ENCODE measurements around the gene NRG2. TPM values are rescaled to one million over a fixed set of nuclear protein-coding genes. Genes with fewer than 3 reads are reported as not detected.

NRG2 gene
- total and polyA plus RNA-seq, 7 donors, result 0.42 to 19.6 (median 3.5) TPM

GRCh38 chr5:139904816-139905661 lies 138.1 kb downstream of the NRG2 start:
- Histone ChIP-seq H3K27ac (peak overlapping the region; percentile 58), H3K27me3 (ENCODE audit: insufficient read depth in 3 of 3, low read length in 2 of 3) (no peaks in the 10 kb centered on the region), H3K36me3 (ENCODE audit: insufficient read depth in 1 of 2, low read depth in 1 of 2) (no peaks in the 10 kb centered on the region), H3K9me3 (no peaks in the 10 kb centered on the region), H3K4me3 (peak overlapping the region; percentile 82), H3K4me1 (peaks cover 25% of the 10 kb centered on the region)
- TF ChIP-seq CTCF (IDR thresholded peaks at IDR 0.05), result no peak
- ATAC-seq, result peak; percentile 52 to 80 (median 60)
- intact Hi-C loops (cut with DNase I), result loop anchor here (5.0 to 10.0 kb wide), 2 partner anchors 60 to 62 kb away; no protein-coding TSS in a partner anchor
- no peak for DNase-seq
- 19 to 31% (median 25%) methylated on average over 20 to 22 of the region's 22 CpGs for WGBS, 3 donors

DNA sequence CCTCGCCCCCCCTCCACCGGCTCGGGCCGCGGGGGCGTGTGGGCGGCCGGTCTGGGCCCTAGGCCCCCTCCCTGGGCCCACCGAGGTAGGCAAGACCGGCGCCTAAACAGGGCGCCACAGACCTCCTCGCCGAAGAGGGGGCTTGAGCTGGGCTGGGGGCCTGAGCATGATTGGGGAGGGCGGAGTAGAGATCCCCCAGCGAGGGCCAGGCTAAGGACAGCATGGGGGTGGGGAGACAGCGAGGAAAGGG lies 138.6 kb downstream of the NRG2 start:
- H3K4me3 ChIP-seq, result peak overlapping the region; percentile 82
- intact Hi-C loops (cut with DNase I), result loop anchor here in 1 of 2 donors (10.0 kb wide), 1 partner anchor 60 kb away; no protein-coding TSS in a partner anchor

GRCh38 chr5:139903795-139904565 lies 139.1 kb downstream of the NRG2 start:
- Histone ChIP-seq H3K9me3 (no peaks in the 10 kb centered on the region), H3K27ac (peak overlapping the region; percentile 58), H3K27me3 (ENCODE audit: insufficient read depth in 3 of 3, low read length in 2 of 3) (no peaks in the 10 kb centered on the region), H3K36me3 (ENCODE audit: insufficient read depth in 1 of 2, low read depth in 1 of 2) (no peaks in the 10 kb centered on the region), H3K4me3 (peak overlapping the region; percentile 82), H3K4me1 (peaks cover 25% of the 10 kb centered on the region)
- ATAC-seq (peak; percentile 67 to 84 (median 70)), DNase-seq (peak; percentile 43 to 64)
- intact Hi-C loops (cut with DNase I), result loop anchor here in 1 of 2 donors (10.0 kb wide), 1 partner anchor 61 kb away; no protein-coding TSS in a partner anchor
- TF ChIP-seq CTCF (IDR thresholded peaks at IDR 0.05), result no peak
- WGBS, 3 donors, result 1% methylated on average over 62 to 89 of the region's 89 CpGs

More for the DNA sequence above, 138.6 kb downstream of the NRG2 start:
- no peak for DNase-seq
- 2 to 6% (median 3%) methylated on average over 15 to 17 of the region's 17 CpGs for WGBS, 3 donors
- TF ChIP-seq CTCF (IDR thresholded peaks at IDR 0.05), result no peak
- H3K4me1 ChIP-seq, result peaks cover 25% of the 10 kb centered on the region
- no peaks in the 10 kb centered on the region for H3K36me3 ChIP-seq (ENCODE audit: insufficient read depth in 1 of 2, low read depth in 1 of 2)
- ATAC-seq, result peak in 2 of 4 donors; percentile 23 to 37
- peak overlapping the region; percentile 58 for H3K27ac ChIP-seq
- no peaks in the 10 kb centered on the region for H3K27me3 ChIP-seq (ENCODE audit: insufficient read depth in 3 of 3, low read length in 2 of 3)
- H3K9me3 ChIP-seq, result no peaks in the 10 kb centered on the region

DNA sequence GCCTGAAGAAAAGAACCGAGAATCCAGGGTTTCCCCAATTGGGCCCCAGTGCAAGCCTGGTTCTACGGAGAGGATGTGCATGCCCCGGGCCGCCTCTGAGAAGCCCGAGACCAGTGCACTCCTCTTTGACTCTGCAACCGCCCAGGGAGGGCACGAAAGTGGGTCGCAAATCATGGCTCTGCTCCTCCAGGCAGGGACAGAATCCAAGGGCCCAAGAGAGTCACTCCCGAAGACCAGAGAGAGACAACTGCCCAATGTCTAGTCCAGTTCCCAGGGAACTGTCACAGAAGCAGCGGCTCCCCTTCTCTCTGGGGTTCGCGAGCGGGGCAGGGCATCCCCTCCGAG lies 139.7 kb downstream of the NRG2 start:
- H3K9me3 ChIP-seq, result no peaks in the 10 kb centered on the region
- no peak for ATAC-seq
- DNase-seq, result no peak
- peaks cover 25% of the 10 kb centered on the region for H3K4me1 ChIP-seq
- H3K4me3 ChIP-seq, result peak overlapping the region; percentile 82
- intact Hi-C loops (cut with DNase I), result loop anchor here in 1 of 2 donors (10.0 kb wide), 1 partner anchor 61 kb away; no protein-coding TSS in a partner anchor
- H3K27me3 ChIP-seq (ENCODE audit: insufficient read depth in 3 of 3, low read length in 2 of 3), result no peaks in the 10 kb centered on the region
- 32 to 39% (median 35%) methylated on average over 13 to 14 of the region's 14 CpGs for WGBS, 3 donors
- no peaks in the 10 kb centered on the region for H3K36me3 ChIP-seq (ENCODE audit: insufficient read depth in 1 of 2, low read depth in 1 of 2)
- TF ChIP-seq CTCF (IDR thresholded peaks at IDR 0.05), result no peak
- no peak overlapping the region for H3K27ac ChIP-seq

All from psoas muscle (tissue), 8 donors.